Measurements from ENCODE around the gene PLEKHO2.

DNA sequence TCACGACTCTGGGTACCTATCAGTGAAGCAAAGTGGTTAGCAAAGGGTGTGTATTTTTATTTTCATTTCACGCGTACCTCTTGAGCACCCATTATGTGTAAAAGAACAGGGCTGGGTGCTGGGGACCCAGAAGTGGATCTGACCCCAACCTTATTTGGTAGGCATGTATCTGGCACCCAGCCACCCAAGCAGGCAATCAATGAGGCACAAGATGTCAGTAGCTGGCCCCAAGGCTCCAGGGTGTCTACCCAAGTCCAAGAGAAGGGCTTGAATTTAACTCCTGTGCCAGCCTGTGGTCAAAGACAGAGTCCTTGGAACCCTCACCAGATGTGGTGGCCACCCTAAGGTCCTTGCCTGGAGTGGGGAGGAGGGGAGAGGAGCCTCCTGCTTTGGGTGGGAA is 5.7 kb downstream of the PLEKHO2 start:
- TF ChIP-seq POLR2A (IDR thresholded peaks at IDR 0.05): no peak
- TF ChIP-seq, protein P1, sequence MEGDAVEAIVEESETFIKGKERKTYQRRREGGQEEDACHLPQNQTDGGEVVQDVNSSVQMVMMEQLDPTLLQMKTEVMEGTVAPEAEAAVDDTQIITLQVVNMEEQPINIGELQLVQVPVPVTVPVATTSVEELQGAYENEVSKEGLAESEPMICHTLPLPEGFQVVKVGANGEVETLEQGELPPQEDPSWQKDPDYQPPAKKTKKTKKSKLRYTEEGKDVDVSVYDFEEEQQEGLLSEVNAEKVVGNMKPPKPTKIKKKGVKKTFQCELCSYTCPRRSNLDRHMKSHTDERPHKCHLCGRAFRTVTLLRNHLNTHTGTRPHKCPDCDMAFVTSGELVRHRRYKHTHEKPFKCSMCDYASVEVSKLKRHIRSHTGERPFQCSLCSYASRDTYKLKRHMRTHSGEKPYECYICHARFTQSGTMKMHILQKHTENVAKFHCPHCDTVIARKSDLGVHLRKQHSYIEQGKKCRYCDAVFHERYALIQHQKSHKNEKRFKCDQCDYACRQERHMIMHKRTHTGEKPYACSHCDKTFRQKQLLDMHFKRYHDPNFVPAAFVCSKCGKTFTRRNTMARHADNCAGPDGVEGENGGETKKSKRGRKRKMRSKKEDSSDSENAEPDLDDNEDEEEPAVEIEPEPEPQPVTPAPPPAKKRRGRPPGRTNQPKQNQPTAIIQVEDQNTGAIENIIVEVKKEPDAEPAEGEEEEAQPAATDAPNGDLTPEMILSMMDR (IDR thresholded peaks at IDR 0.05): no peak
